Frontal cortex (tissue), 4 donors: Measurements from ENCODE around the gene GLI2. TPM values are rescaled to one million over a fixed set of nuclear protein-coding genes. Genes with fewer than 3 reads are reported as not detected.

ENCODE experiments used
- DNase-seq, 2 donors: peaks; one replicate each; pipeline ENCODE4 v3.0.0; 2012; ENCODE audit warnings: low spot score in 2 of 2
- FAIRE-seq: peaks from 2 replicates; lab custom pipeline; 2012; peaks lifted over from hg19 to GRCh38; lab: Jason Lieb, UNC
- total RNA-seq: library from RNA; depleted of rRNA; stranded (reverse); fragments of >200 nt; gene quantifications from one replicate; pipeline ENCODE4 v1.2.3, GENCODE V29; 2014
- donor health status: control.
- donor health status: control.
- donor health status: control.

Gene GLI2
- total RNA-seq, 1 donor from 2014 or later: 0.41 TPM

GRCh38 chr2:120779781-120780283 lies 44.2 kb downstream of the GLI2 start:
- DNase-seq (no peak), FAIRE-seq (no peak)

- no peak for FAIRE-seq
- no peak for DNase-seq
Measured at GRCh38 chr2:120780402-120780801, 44.7 kb downstream of the GLI2 start.

GRCh38 chr2:120783371-120783791 lies 47.7 kb downstream of the GLI2 start:
- FAIRE-seq (no peak), DNase-seq (no peak)

- FAIRE-seq: no peak
- DNase-seq: no peak
Measured at GRCh38 chr2:120783969-120784372, 48.3 kb downstream of the GLI2 start.
